ENCODE measurements around the gene CWC27.

DNA sequence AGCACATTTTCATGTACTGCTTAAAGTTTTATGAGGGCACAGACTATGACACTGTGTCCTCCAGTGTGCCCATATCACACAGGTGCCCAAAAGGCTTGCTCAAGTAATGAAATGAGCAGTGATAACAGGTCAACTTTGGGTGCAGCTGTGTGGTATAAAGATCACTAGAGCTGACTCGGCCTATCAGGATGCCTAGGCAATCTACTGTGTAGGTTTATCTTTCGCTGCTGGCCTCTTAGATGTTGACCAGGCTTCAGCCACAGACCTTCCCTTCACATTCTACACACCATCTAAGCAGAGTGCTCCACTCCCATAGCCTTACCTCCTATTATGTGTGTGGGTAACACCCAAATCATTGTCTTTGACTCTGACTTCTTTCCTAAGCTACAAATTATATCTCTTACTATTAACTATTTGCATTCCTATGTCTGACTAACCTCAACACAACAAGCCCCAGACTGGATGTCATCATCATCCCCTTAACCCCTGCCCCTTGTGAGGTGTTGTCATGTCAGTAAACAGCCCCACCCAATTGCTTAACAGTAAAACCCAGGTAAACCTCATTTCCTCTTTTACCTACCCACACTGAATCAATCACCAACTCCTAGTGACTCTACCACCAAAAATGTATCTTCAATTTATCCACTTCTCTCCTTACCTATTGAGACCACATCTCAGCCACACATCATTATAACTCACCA is 2.8 kb upstream of the CWC27 start:
- TF ChIP-seq, protein P1, sequence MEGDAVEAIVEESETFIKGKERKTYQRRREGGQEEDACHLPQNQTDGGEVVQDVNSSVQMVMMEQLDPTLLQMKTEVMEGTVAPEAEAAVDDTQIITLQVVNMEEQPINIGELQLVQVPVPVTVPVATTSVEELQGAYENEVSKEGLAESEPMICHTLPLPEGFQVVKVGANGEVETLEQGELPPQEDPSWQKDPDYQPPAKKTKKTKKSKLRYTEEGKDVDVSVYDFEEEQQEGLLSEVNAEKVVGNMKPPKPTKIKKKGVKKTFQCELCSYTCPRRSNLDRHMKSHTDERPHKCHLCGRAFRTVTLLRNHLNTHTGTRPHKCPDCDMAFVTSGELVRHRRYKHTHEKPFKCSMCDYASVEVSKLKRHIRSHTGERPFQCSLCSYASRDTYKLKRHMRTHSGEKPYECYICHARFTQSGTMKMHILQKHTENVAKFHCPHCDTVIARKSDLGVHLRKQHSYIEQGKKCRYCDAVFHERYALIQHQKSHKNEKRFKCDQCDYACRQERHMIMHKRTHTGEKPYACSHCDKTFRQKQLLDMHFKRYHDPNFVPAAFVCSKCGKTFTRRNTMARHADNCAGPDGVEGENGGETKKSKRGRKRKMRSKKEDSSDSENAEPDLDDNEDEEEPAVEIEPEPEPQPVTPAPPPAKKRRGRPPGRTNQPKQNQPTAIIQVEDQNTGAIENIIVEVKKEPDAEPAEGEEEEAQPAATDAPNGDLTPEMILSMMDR (conservative IDR thresholded peaks at IDR 0.05; ENCODE audit: low read length): no peak
- TF ChIP-seq EZH2phosphoT487 (IDR thresholded peaks at IDR 0.05; ENCODE audit: borderline replicate concordance): no peak
